ENCODE data around the gene C19orf25.

Gene C19orf25

GRCh38 chr19:1456121-1456900 is 22.7 kb downstream of the C19orf25 start:
- TF ChIP-seq, protein P1, sequence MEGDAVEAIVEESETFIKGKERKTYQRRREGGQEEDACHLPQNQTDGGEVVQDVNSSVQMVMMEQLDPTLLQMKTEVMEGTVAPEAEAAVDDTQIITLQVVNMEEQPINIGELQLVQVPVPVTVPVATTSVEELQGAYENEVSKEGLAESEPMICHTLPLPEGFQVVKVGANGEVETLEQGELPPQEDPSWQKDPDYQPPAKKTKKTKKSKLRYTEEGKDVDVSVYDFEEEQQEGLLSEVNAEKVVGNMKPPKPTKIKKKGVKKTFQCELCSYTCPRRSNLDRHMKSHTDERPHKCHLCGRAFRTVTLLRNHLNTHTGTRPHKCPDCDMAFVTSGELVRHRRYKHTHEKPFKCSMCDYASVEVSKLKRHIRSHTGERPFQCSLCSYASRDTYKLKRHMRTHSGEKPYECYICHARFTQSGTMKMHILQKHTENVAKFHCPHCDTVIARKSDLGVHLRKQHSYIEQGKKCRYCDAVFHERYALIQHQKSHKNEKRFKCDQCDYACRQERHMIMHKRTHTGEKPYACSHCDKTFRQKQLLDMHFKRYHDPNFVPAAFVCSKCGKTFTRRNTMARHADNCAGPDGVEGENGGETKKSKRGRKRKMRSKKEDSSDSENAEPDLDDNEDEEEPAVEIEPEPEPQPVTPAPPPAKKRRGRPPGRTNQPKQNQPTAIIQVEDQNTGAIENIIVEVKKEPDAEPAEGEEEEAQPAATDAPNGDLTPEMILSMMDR (IDR thresholded peaks at IDR 0.05; ENCODE audit: low read depth, low read length): no peak
- DNase-seq (ENCODE audit: extremely low read depth, low read depth): no peak

DNA sequence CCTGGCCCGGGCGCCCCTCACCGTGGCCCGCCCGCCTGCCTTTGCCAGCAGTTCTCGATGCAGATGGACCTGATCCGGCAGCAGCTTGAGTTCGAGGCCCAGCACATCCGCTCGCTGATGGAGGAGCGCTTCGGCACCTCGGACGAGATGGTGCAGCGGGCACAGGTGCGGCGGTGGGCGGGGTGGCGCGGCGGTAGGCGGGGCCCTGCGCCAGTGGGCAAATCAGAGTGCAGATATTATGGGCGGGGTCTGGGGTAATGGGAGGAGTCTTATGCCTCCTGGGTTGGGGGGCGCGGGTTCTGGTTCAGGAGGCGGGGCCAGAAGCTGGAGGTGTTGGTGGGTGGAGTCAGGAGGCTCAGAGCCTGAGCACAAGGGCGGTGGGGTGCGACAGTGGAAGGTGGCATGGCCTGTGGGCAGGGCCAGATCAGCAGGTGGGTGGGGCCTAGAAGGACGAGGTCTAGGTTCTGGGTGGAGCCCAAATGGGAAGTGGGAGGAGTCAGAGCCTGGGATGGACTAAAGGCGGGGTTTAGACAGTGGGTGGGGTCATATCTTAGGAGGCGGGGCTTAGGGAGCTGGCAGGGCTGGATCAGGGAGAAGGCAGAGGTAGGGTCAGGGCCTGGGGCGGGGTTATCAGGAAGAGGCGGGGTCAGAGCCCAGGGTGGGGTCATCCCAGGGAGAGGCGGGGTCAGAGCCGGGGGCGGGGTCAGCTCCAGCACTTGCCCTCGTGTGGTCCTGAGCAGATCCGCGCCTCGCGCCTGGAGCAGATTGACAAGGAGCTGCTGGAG is 23.5 kb downstream of the C19orf25 start:
- TF ChIP-seq, protein P1 (IDR thresholded peaks at IDR 0.05; ENCODE audit: low read depth, low read length): no peak
- no peak for DNase-seq (ENCODE audit: extremely low read depth, low read depth)

- TF ChIP-seq, protein P1 (IDR thresholded peaks at IDR 0.05; ENCODE audit: low read depth, low read length): no peak
- DNase-seq (ENCODE audit: extremely low read depth, low read depth): no peak
These were observed 24.0 kb downstream of the C19orf25 start for GRCh38 chr19:1455002-1455335.

GRCh38 chr19:1453525-1454364 is 25.3 kb downstream of the C19orf25 start:
- DNase-seq (ENCODE audit: extremely low read depth, low read depth): no peak
- TF ChIP-seq, protein P1 (IDR thresholded peaks at IDR 0.05; ENCODE audit: low read depth, low read length): no peak

DNA sequence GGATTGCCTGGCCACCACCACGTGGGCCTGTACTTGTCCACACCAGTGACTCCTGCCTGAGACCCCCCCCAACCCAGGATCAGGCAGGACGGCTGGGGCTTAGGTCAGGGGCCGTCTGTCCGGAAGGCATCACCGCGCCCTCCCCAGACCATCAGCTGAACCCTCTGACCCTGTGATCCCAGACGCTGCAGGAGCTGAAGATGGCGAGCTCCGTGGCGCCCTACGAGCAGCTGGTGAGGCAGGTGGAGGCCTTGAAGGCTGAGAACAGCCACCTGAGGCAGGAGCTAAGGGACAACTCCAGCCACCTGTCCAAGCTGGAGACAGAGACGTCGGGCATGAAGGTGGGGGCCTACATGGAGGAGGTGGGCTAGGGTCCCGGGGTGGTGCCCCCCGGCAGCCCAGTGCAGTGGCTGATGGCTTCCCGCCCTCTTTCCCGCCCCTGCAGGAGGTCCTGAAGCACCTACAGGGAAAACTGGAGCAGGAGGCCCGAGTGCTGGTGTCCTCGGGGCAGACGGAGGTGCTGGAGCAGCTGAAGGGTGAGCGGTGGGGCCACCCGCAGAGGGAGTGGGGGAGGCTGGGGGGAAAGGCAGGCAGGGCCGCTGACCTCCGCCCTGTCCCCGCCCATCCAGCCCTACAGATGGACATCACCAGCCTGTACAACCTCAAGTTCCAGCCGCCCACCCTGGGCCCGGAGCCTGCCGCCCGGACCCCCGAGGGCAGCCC is 26.1 kb downstream of the C19orf25 start:
- TF ChIP-seq, protein P1 (IDR thresholded peaks at IDR 0.05; ENCODE audit: low read depth, low read length): no peak
- no peak for DNase-seq (ENCODE audit: extremely low read depth, low read depth)

DNA sequence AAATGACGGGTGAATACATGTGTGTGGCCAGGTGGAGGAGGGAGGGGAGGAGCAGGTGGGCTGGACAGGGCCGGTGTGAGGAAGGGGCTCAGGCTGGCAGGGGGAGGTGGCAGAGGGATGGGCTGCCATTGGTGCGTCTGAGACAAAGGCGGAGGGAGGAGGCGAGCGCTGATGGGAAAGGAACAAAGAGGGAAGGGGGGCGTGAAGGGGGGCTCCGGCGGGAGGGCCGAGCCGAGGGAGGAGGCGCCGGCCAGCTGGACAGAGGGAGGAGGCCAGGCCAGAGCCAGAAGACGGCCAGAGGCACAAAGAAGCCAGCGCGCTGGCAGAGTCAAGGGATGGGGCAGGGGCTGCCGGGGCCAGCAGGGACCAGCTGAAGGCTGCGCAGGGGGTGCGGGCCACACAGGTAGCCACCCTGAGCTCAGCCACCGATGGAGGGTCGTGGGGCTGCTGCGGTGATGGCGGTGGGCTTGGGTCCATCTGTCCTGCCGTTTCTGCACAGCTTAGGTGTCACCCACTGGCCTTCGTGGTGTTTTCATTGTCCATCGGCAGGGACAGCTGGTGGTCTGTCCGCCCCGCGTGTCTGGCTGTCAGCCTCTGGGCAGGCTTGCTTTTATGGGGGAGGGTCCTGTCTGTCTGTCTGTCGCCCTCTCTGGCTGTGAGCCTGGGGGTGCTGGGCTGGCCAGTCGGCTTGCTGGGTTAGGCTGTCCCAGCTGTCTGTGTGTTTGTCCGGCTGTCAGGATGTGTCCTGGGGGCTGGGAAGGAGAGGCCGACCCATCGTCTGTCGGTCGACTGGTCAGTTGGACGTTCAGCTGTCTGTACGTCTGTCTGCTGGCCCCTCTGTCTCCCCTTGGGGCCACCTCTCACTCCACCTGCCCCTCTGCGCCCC is 26.9 kb downstream of the C19orf25 start:
- no peak for DNase-seq (ENCODE audit: extremely low read depth, low read depth)
- TF ChIP-seq, protein P1 (IDR thresholded peaks at IDR 0.05; ENCODE audit: low read depth, low read length): no peak
